KMS-11 (cell line): ENCODE results near the gene ARHGEF28.

Source experiments
- H2AFZ ChIP-seq: fragments of 200-600 bp; sonication (generic); 2 replicates; pipeline ENCODE4 v1.6.1; 2016; ENCODE audit warnings: antibody characterized with exemption, mixed run types, low read depth
- H3K27ac ChIP-seq: fragments of 200-600 bp; sonication (generic); 2 replicates; pipeline ENCODE4 v1.6.1; 2016; ENCODE audit warnings: mild to moderate bottlenecking, mixed run types
- H3K27me3 ChIP-seq: fragments of 200-600 bp; sonication (generic); 2 replicates; pipeline ENCODE4 v1.6.1; 2017; ENCODE audit warnings: mild to moderate bottlenecking, low read depth, mixed run types, moderate library complexity; ENCODE audit not compliant: insufficient read depth
- H3K36me3 ChIP-seq: fragments of 200-600 bp; sonication (generic); 2 replicates; pipeline ENCODE4 v1.6.1; 2017; ENCODE audit warnings: mild to moderate bottlenecking, mixed run types; ENCODE audit not compliant: insufficient read depth
- H3K4me1 ChIP-seq: fragments of 200-600 bp; sonication (generic); 2 replicates; pipeline ENCODE4 v1.6.1; 2016; ENCODE audit warnings: mild to moderate bottlenecking, low read depth, mixed run types; ENCODE audit not compliant: poor library complexity, severe bottlenecking
- H3K4me2 ChIP-seq: fragments of 200-600 bp; sonication (generic); 2 replicates; pipeline ENCODE4 v1.7.0; 2016; ENCODE audit warnings: mild to moderate bottlenecking, mixed run types
- H3K4me3 ChIP-seq: fragments of 200-600 bp; sonication (generic); IDR thresholded peaks from 2 replicates; pipeline ENCODE4 v1.6.1; 2017; ENCODE audit warnings: low read depth, low read length, mixed read lengths; ENCODE audit not compliant: insufficient read depth
- H3K79me2 ChIP-seq: fragments of 200-600 bp; sonication (generic); 2 replicates; pipeline ENCODE4 v1.6.1; 2016; ENCODE audit warnings: low read depth, mixed run types; ENCODE audit not compliant: insufficient read depth
- H3K9ac ChIP-seq: fragments of 200-600 bp; sonication (generic); 2 replicates; pipeline ENCODE4 v1.6.1; 2016; ENCODE audit warnings: mild to moderate bottlenecking, mixed run types
- H4K20me1 ChIP-seq: fragments of 200-600 bp; sonication (generic); 2 replicates; pipeline ENCODE4 v1.6.1; 2016; ENCODE audit warnings: mild to moderate bottlenecking, mixed run types; ENCODE audit not compliant: insufficient read depth
- TF ChIP-seq, protein P1 (sequence below): fragments of 200-600 bp; sonication (generic); conservative IDR thresholded peaks from 2 replicates; pipeline ENCODE4 v1.6.1; 2017; ENCODE audit warnings: low read depth, mild to moderate bottlenecking, antibody characterized with exemption, low read length, moderate library complexity, mixed read lengths

ARHGEF28 gene

GRCh38 chr5:73915345-73915744, 289.3 kb downstream of the ARHGEF28 start:
- H3K4me1 ChIP-seq, result peaks cover 52% of the 10 kb centered on the region
- H3K4me2 ChIP-seq, result no peak overlapping the region
- H2AFZ ChIP-seq, result no peak overlapping the region
- no peak overlapping the region for H3K9ac ChIP-seq
- TF ChIP-seq, protein P1, sequence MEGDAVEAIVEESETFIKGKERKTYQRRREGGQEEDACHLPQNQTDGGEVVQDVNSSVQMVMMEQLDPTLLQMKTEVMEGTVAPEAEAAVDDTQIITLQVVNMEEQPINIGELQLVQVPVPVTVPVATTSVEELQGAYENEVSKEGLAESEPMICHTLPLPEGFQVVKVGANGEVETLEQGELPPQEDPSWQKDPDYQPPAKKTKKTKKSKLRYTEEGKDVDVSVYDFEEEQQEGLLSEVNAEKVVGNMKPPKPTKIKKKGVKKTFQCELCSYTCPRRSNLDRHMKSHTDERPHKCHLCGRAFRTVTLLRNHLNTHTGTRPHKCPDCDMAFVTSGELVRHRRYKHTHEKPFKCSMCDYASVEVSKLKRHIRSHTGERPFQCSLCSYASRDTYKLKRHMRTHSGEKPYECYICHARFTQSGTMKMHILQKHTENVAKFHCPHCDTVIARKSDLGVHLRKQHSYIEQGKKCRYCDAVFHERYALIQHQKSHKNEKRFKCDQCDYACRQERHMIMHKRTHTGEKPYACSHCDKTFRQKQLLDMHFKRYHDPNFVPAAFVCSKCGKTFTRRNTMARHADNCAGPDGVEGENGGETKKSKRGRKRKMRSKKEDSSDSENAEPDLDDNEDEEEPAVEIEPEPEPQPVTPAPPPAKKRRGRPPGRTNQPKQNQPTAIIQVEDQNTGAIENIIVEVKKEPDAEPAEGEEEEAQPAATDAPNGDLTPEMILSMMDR, result no peak
- H3K27ac ChIP-seq, result no peak overlapping the region; the same call in 1 of the 2 replicates
- no peak overlapping the region for H3K4me3 ChIP-seq
- H3K79me2 ChIP-seq, result no peaks in the 10 kb centered on the region
- H4K20me1 ChIP-seq, result no peaks in the 10 kb centered on the region
- no peaks in the 10 kb centered on the region for H3K36me3 ChIP-seq
- no peaks in the 10 kb centered on the region for H3K27me3 ChIP-seq

- H3K79me2 ChIP-seq, result no peaks in the 10 kb centered on the region
- no peaks in the 10 kb centered on the region for H3K36me3 ChIP-seq
- H3K4me3 ChIP-seq, result no peak overlapping the region
- H3K27ac ChIP-seq, result no peak overlapping the region
- no peak overlapping the region for H3K9ac ChIP-seq
- H2AFZ ChIP-seq, result no peak overlapping the region
- H4K20me1 ChIP-seq, result no peaks in the 10 kb centered on the region
- H3K4me1 ChIP-seq, result peaks cover 31% of the 10 kb centered on the region
- H3K27me3 ChIP-seq, result no peaks in the 10 kb centered on the region
- TF ChIP-seq, protein P1, result no peak
- no peak overlapping the region for H3K4me2 ChIP-seq
Measured at GRCh38 chr5:73917433-73917832, 291.4 kb downstream of the ARHGEF28 start.

GRCh38 chr5:73917891-73918290, 291.9 kb downstream of the ARHGEF28 start:
- Histone ChIP-seq H3K27me3 (no peaks in the 10 kb centered on the region), H3K9ac (no peak overlapping the region), H3K79me2 (no peaks in the 10 kb centered on the region), H3K36me3 (no peaks in the 10 kb centered on the region), H3K4me1 (peaks cover 27% of the 10 kb centered on the region), H3K27ac (no peak overlapping the region), H3K4me2 (no peak overlapping the region), H2AFZ (no peak overlapping the region), H4K20me1 (no peaks in the 10 kb centered on the region), H3K4me3 (no peak overlapping the region)
- TF ChIP-seq, protein P1, result no peak

- H3K79me2 ChIP-seq, result no peaks in the 10 kb centered on the region
- H3K27ac ChIP-seq, result no peak overlapping the region
- no peaks in the 10 kb centered on the region for H3K27me3 ChIP-seq
- H3K9ac ChIP-seq, result no peak overlapping the region
- H3K36me3 ChIP-seq, result no peaks in the 10 kb centered on the region
- H3K4me1 ChIP-seq, result peaks cover 18% of the 10 kb centered on the region
- H2AFZ ChIP-seq, result no peak overlapping the region
- H4K20me1 ChIP-seq, result no peaks in the 10 kb centered on the region
- no peak overlapping the region for H3K4me2 ChIP-seq
- no peak overlapping the region for H3K4me3 ChIP-seq
- TF ChIP-seq, protein P1, result no peak
Measured at GRCh38 chr5:73918791-73919221, 292.8 kb downstream of the ARHGEF28 start.
